COLO829 (cell line): ENCODE measurements around the gene AKR1E2.

Source experiments
- DNase-seq: peaks from one replicate; pipeline ENCODE4 v3.0.0; 2012; ENCODE audit warnings: low spot score

Gene AKR1E2

GRCh38 chr10:4845766-4846165 is 19.8 kb downstream of the AKR1E2 start:
- no peak for DNase-seq

GRCh38 chr10:4846775-4847174 is 20.8 kb downstream of the AKR1E2 start:
- DNase-seq, result no peak

- peak; percentile 26 for DNase-seq
Observed at GRCh38 chr10:4847561-4848355, 21.8 kb downstream of the AKR1E2 start.

- no peak for DNase-seq
Observed at GRCh38 chr10:4848356-4849041, 22.5 kb downstream of the AKR1E2 start.

GRCh38 chr10:4849042-4849402 is 23.0 kb downstream of the AKR1E2 start:
- DNase-seq, result no peak

- DNase-seq, result peak; percentile 69
Observed at GRCh38 chr10:4849555-4850242, 23.7 kb downstream of the AKR1E2 start.

GRCh38 chr10:4850397-4850796 is 24.4 kb downstream of the AKR1E2 start:
- DNase-seq, result no peak

- DNase-seq, result no peak
Observed at GRCh38 chr10:4851176-4851575, 25.2 kb downstream of the AKR1E2 start.

GRCh38 chr10:4851846-4852245 is 25.8 kb downstream of the AKR1E2 start:
- DNase-seq, result no peak

- no peak for DNase-seq
Observed at GRCh38 chr10:4865945-4866661, 40.1 kb downstream of the AKR1E2 start.

GRCh38 chr10:4867109-4867519 is 41.1 kb downstream of the AKR1E2 start:
- DNase-seq, result no peak

GRCh38 chr10:4867520-4868356 is 41.7 kb downstream of the AKR1E2 start:
- DNase-seq, result no peak

- no peak for DNase-seq
Observed at GRCh38 chr10:4868357-4868657, 42.3 kb downstream of the AKR1E2 start.

GRCh38 chr10:4882704-4883078 is 56.7 kb downstream of the AKR1E2 start:
- no peak for DNase-seq

- DNase-seq, result peak; percentile 2
Observed at GRCh38 chr10:4883079-4883739, 57.2 kb downstream of the AKR1E2 start.

GRCh38 chr10:4885162-4885561 is 59.2 kb downstream of the AKR1E2 start:
- DNase-seq, result no peak

- no peak for DNase-seq
Observed at GRCh38 chr10:4887501-4887900, 61.5 kb downstream of the AKR1E2 start.

- DNase-seq, result no peak
Observed at GRCh38 chr10:4888236-4888635, 62.2 kb downstream of the AKR1E2 start.

GRCh38 chr10:4889959-4890358 is 64.0 kb downstream of the AKR1E2 start:
- no peak for DNase-seq

- no peak for DNase-seq
Observed at GRCh38 chr10:4892681-4893080, 66.7 kb downstream of the AKR1E2 start.

- no peak for DNase-seq
Observed at GRCh38 chr10:4894335-4894734, 68.3 kb downstream of the AKR1E2 start.
